A549 (cell line): ENCODE results near the gene IGSF9B. TPM values are rescaled to one million over a fixed set of nuclear protein-coding genes. Genes with fewer than 3 reads are reported as not detected.

Source experiments
- ATAC-seq, 2 experiments: fragments of 200-7000 bp in 1 of 2; fragments of >200 bp in 1 of 2; cut with Nextera tagmentation in 1 of 2; cut with Tn5 transposase in 1 of 2; 3 replicates each; pipeline versions ENCODE4 v1.8.0 to v1.9.1; 2018 to 2020; ENCODE audit warnings: mild to moderate bottlenecking in 1 of 2, moderate library complexity in 1 of 2
- CTCF ChIA-PET: fragments of 300-600 bp; sonication (Branson Sonifier 250); formaldehyde crosslinking; extraction: SDS; loops from one replicate; lab custom pipeline; 2021; ENCODE audit warnings: antibody characterized with exemption, inconsistent platforms; lab: Yijun Ruan, JAX
- POLR2A ChIA-PET: fragments of 350-600 bp; formaldehyde crosslinking; extraction: SDS; loops from one replicate; lab custom pipeline; 2021; ENCODE audit warnings: antibody characterized with exemption, inconsistent platforms; lab: Yijun Ruan, JAX
- DNase-seq, 2 experiments: peaks; one replicate each; pipeline versions ENCODE4 v3.0.0 to v3.0.0-alpha.2; 2011 to 2016; ENCODE audit warnings: low read depth in 1 of 2, low spot score in 1 of 2
- FAIRE-seq: peaks from 2 replicates; lab custom pipeline; 2011; peaks lifted over from hg19 to GRCh38; lab: Jason Lieb, UNC
- H3K27ac ChIP-seq, 2 experiments: fragments of >200 bp; sonication (Bioruptor Twin); formaldehyde crosslinking; 3 replicates each; pipeline ENCODE4 v1.5.1; 2016 to 2017
- H3K4me1 ChIP-seq: fragments of >200 bp; sonication (Bioruptor Twin); formaldehyde crosslinking; 3 replicates; pipeline ENCODE4 v1.6.1; 2016
- H3K4me2 ChIP-seq: fragments of >200 bp; sonication (Bioruptor Twin); formaldehyde crosslinking; 3 replicates; pipeline ENCODE4 v1.6.1; 2016
- H3K4me3 ChIP-seq: fragments of >200 bp; sonication (Bioruptor Twin); formaldehyde crosslinking; 3 replicates; pipeline ENCODE4 v1.5.1; 2016
- H3K9me3 ChIP-seq: fragments of >200 bp; sonication (Bioruptor Twin); formaldehyde crosslinking; 3 replicates; pipeline ENCODE4 v1.6.1; 2016
- CBX2 ChIP-seq: fragments of 200-600 bp; sonication (generic); IDR thresholded peaks from 2 replicates; pipeline ENCODE4 v1.6.1; 2016; ENCODE audit warnings: low read depth, mild to moderate bottlenecking, borderline replicate concordance
- CBX8 ChIP-seq: fragments of 200-600 bp; sonication (generic); IDR thresholded peaks from 2 replicates; pipeline ENCODE4 v1.6.1; 2016
- CEBPB ChIP-seq, 2 experiments: fragments of >200 bp in 1 of 2; sonication (Bioruptor Twin) in 1 of 2; formaldehyde crosslinking in 1 of 2; IDR thresholded peaks; 2 replicates each; pipeline ENCODE4 v1.6.1; 2012 to 2016
- CHD4 ChIP-seq: fragments of 200-600 bp; sonication (generic); IDR thresholded peaks from 2 replicates; pipeline ENCODE4 v1.6.1; 2016; ENCODE audit warnings: antibody characterized with exemption, mild to moderate bottlenecking, borderline replicate concordance
- EHF ChIP-seq: fragments of 250-450 bp; sonication (Bioruptor Pico); IDR thresholded peaks from 2 replicates; pipeline ENCODE4 v1.5.0; 2020; ENCODE audit warnings: mild to moderate bottlenecking
- HEYL ChIP-seq: fragments of 250-450 bp; sonication (Bioruptor Pico); IDR thresholded peaks from 2 replicates; pipeline ENCODE4 v1.8.0; 2021; ENCODE audit warnings: mild to moderate bottlenecking, moderate library complexity
- KDM5A ChIP-seq: fragments of 200-600 bp; sonication (generic); IDR thresholded peaks from 2 replicates; pipeline ENCODE4 v1.6.1; 2016; ENCODE audit warnings: antibody characterized with exemption, mild to moderate bottlenecking
- MAFK ChIP-seq: fragments of 450-650 bp; IDR thresholded peaks from 2 replicates; pipeline ENCODE4 v1.6.1; 2014; ENCODE audit not compliant: partially characterized antibody
- MAX ChIP-seq: IDR thresholded peaks from 2 replicates; pipeline ENCODE4 v1.6.1; 2012
- NPAS2 ChIP-seq: fragments of 250-450 bp; sonication (Bioruptor Pico); IDR thresholded peaks from 2 replicates; pipeline ENCODE4 v1.8.0; 2022; ENCODE audit warnings: mild to moderate bottlenecking, moderate library complexity, borderline replicate concordance
- RFX5 ChIP-seq: fragments of 450-650 bp; IDR thresholded peaks from 2 replicates; pipeline ENCODE4 v1.7.1; 2014; ENCODE audit warnings: antibody characterized with exemption, mild to moderate bottlenecking, moderate library complexity
- ZNF302 ChIP-seq: fragments of 250-450 bp; sonication (Bioruptor Pico); IDR thresholded peaks from 2 replicates; pipeline ENCODE4 v1.9.0; 2021; ENCODE audit warnings: inconsistent platforms, mild to moderate bottlenecking, moderate library complexity
- WGBS: methylation state at CpG from one replicate; pipeline ENCODE4 v1.1.6; 2017; ENCODE audit errors: missing lambda C conversion rate; 5-methylcytosine and 5-hydroxymethylcytosine counted together
- polyA plus RNA-seq, 4 experiments: library from polyadenylated mRNA; depleted of rRNA in 3 of 4; stranded (reverse); fragments of >200 nt; fragmentation: RNase III in 1 of 4; extraction: RNeasy Plus Mini Kit Qiagen cat#74134 plus additional on column Dnase treatment in 1 of 4; gene quantifications; 2 replicates in 3 of 4; 3 replicates in 1 of 4; pipeline ENCODE4 v1.2.3, GENCODE V29; 2011 to 2017
- TF ChIP-seq, protein P1 (sequence below): fragments of 250-450 bp; sonication (Bioruptor Pico); IDR thresholded peaks from 2 replicates; pipeline ENCODE4 v1.5.0; 2020; ENCODE audit warnings: low read depth, mild to moderate bottlenecking, moderate library complexity
- TF ChIP-seq, protein P2 (sequence below): fragments of >200 bp; sonication (Bioruptor Twin); formaldehyde crosslinking; IDR thresholded peaks from 2 replicates; pipeline ENCODE4 v1.6.1; 2016
- TF ChIP-seq, protein P3 (sequence below): fragments of 450-650 bp; IDR thresholded peaks from 2 replicates; pipeline ENCODE4 v1.6.1; 2014; ENCODE audit warnings: antibody characterized with exemption
- TF ChIP-seq, protein P4 (sequence below): fragments of 200-600 bp; sonication (generic); IDR thresholded peaks from 2 replicates; pipeline ENCODE4 v1.6.1; 2016; ENCODE audit warnings: antibody characterized with exemption, mild to moderate bottlenecking, moderate library complexity

The IGSF9B gene
- polyA plus RNA-seq, 2 of the 4 experiments (the other 2 are of a cell fraction), result 0.41 to 0.61 TPM

DNA sequence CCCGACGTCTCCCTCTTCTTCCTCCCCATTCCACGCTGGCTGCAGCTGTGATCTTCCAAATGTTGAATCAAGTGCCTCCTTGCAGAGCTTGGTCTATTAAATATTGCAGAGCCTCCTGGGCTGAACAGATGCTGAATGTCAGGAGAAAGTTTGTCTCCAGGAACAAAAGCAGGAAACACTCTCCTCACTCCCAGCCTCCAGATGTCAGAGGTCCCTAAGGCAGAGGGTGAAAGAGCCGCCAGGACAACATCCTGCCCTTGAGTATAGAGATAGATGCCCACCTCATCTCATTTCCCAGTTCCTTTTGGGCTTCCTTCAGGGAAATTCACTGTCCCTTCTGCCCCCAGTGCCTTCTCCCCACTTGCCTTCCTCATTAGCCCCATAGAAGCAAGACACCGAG, 40.8 kb upstream of the IGSF9B start:
- Histone ChIP-seq H3K4me2 (no peak overlapping the region), H3K4me1 (no peaks in the 10 kb centered on the region), H3K27ac (no peak overlapping the region), H3K4me3 (no peak overlapping the region), H3K9me3 (no peaks in the 10 kb centered on the region)
- no peak for TF ChIP-seq HEYL (CRISPR knock-in tag)
- no peak for TF ChIP-seq EHF (CRISPR knock-in tag)
- TF ChIP-seq, protein P1, sequence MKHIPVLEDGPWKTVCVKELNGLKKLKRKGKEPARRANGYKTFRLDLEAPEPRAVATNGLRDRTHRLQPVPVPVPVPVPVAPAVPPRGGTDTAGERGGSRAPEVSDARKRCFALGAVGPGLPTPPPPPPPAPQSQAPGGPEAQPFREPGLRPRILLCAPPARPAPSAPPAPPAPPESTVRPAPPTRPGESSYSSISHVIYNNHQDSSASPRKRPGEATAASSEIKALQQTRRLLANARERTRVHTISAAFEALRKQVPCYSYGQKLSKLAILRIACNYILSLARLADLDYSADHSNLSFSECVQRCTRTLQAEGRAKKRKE (CRISPR knock-in tag), result no peak
- no peak for TF ChIP-seq CBX8
- no peak for TF ChIP-seq ZNF302 (CRISPR knock-in tag)
- no peak for DNase-seq
- WGBS, result 39% methylated on average over 5 of the region's 5 CpGs
- ATAC-seq, result no peak
- no peak for FAIRE-seq
- POLR2A ChIA-PET, result no interaction called here
- CTCF ChIA-PET, result no interaction called here

GRCh38 chr11:133996671-133997070, 39.9 kb upstream of the IGSF9B start:
- FAIRE-seq (no peak), DNase-seq (no peak), ATAC-seq (no peak)
- no peak overlapping the region for H3K27ac ChIP-seq
- H3K4me3 ChIP-seq, result no peak overlapping the region
- 38% methylated on average over 10 of the region's 10 CpGs for WGBS
- TF ChIP-seq, protein P2, sequence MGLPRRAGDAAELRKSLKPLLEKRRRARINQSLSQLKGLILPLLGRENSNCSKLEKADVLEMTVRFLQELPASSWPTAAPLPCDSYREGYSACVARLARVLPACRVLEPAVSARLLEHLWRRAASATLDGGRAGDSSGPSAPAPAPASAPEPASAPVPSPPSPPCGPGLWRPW, result no peak
- TF ChIP-seq MAX, result no peak
- no peak for TF ChIP-seq MAFK
- no peak for TF ChIP-seq CEBPB (IDR thresholded peaks at IDR 0.05)
- no peak for TF ChIP-seq CBX8
- TF ChIP-seq, protein P1 (CRISPR knock-in tag), result no peak
- TF ChIP-seq, protein P3, sequence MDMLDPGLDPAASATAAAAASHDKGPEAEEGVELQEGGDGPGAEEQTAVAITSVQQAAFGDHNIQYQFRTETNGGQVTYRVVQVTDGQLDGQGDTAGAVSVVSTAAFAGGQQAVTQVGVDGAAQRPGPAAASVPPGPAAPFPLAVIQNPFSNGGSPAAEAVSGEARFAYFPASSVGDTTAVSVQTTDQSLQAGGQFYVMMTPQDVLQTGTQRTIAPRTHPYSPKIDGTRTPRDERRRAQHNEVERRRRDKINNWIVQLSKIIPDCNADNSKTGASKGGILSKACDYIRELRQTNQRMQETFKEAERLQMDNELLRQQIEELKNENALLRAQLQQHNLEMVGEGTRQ, result no peak
- ChIA-PET CTCF (no interaction called here), POLR2A (interaction anchor here (0.6 kb wide), 1 partner anchor 22 kb away, joined by 5 read pairs; no protein-coding TSS in a partner anchor)
- H3K9me3 ChIP-seq, result no peaks in the 10 kb centered on the region
- H3K4me2 ChIP-seq, result no peak overlapping the region
- H3K4me1 ChIP-seq, result no peaks in the 10 kb centered on the region

GRCh38 chr11:133995066-133995465, 38.3 kb upstream of the IGSF9B start:
- POLR2A ChIA-PET, result no interaction called here
- no peak for ATAC-seq
- WGBS, result 44% methylated on average over 8 of the region's 8 CpGs
- no peak for TF ChIP-seq CHD4
- TF ChIP-seq CBX2, result no peak
- TF ChIP-seq RFX5, result no peak
- no peak for TF ChIP-seq KDM5A
- TF ChIP-seq, protein P4, sequence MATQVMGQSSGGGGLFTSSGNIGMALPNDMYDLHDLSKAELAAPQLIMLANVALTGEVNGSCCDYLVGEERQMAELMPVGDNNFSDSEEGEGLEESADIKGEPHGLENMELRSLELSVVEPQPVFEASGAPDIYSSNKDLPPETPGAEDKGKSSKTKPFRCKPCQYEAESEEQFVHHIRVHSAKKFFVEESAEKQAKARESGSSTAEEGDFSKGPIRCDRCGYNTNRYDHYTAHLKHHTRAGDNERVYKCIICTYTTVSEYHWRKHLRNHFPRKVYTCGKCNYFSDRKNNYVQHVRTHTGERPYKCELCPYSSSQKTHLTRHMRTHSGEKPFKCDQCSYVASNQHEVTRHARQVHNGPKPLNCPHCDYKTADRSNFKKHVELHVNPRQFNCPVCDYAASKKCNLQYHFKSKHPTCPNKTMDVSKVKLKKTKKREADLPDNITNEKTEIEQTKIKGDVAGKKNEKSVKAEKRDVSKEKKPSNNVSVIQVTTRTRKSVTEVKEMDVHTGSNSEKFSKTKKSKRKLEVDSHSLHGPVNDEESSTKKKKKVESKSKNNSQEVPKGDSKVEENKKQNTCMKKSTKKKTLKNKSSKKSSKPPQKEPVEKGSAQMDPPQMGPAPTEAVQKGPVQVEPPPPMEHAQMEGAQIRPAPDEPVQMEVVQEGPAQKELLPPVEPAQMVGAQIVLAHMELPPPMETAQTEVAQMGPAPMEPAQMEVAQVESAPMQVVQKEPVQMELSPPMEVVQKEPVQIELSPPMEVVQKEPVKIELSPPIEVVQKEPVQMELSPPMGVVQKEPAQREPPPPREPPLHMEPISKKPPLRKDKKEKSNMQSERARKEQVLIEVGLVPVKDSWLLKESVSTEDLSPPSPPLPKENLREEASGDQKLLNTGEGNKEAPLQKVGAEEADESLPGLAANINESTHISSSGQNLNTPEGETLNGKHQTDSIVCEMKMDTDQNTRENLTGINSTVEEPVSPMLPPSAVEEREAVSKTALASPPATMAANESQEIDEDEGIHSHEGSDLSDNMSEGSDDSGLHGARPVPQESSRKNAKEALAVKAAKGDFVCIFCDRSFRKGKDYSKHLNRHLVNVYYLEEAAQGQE, result no peak
- TF ChIP-seq, protein P3, result no peak
- no peak for TF ChIP-seq NPAS2
- no peaks in the 10 kb centered on the region for H3K4me1 ChIP-seq
- no peak for DNase-seq
- no peaks in the 10 kb centered on the region for H3K9me3 ChIP-seq
- H3K4me3 ChIP-seq, result no peak overlapping the region
- FAIRE-seq, result no peak
- no peak overlapping the region for H3K4me2 ChIP-seq
- CTCF ChIA-PET, result no interaction called here
- no peak overlapping the region for H3K27ac ChIP-seq
